Erythroblast (primary cell): ENCODE results near the gene TNFRSF25.

Experiments used
- GATA1 ChIP-seq: IDR thresholded peaks from 2 replicates; pipeline ENCODE4 v1.6.1; 2011; ENCODE audit warnings: low read depth, mild to moderate bottlenecking, control low read depth, low read length, moderate library complexity
- POLR2A ChIP-seq: IDR thresholded peaks from 2 replicates; pipeline ENCODE4 v1.6.1; 2011; ENCODE audit warnings: mild to moderate bottlenecking, low read length

DNA sequence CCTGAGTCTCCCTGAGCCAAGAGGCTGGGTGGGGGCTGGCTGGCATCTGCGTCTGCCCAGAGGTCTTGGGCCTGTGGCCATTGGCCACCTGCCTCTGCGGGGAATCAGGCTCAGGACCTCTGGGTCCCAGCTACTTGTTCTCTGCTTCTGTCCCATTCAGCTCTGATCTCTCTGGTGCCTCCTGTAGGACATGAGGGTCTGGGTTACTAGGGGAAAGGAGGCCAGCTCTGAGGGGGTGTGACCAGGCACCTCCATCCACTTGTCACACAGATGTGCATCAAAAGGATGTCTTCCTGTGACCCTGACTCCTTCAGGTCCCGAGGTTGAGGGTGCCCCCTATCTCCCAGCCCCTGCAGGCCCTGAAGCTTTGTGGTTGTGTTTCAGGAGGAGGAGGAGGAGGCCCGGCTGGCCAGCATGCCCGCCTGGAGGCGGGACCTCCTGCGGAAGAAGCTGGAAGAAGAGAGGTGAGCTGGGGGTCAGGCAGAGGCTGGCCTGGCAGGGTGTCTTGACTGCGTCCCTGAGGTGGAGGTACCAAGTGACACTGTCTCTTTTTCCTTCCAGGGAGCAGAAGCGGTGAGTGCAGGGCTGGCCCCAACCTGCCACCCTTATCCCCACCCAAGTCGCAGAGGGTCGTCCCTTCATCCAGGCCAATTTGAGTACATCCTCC, 9.0 kb downstream of the TNFRSF25 start:
- TF ChIP-seq POLR2A (no peak), GATA1 (no peak)
